ENCODE data around the gene DRG1. TPM values are rescaled to one million over a fixed set of nuclear protein-coding genes. Genes with fewer than 3 reads are reported as not detected.
A peak's percentile ranks its signal among the peaks of the same experiment; 100 is the strongest.
"Not testable (repeated sequence)": the region's sequence is repeated elsewhere in the genome, so short reads cannot be mapped to it uniquely, and the experiment has no call there.

Gene DRG1
- polyA plus RNA-seq, 3 donors, result 24.7 to 81.3 (median 68.2) TPM

- peaks cover 0 to under 1% of the 10 kb centered on the region in 2 donors for H3K4me1 ChIP-seq (ENCODE audit: control insufficient read depth in 1 of 2, insufficient read depth in 2 of 2, low read length in 2 of 2)
- H3K27ac Mint-ChIP-seq, result no peak overlapping the region
- H3K9ac ChIP-seq (ENCODE audit: insufficient read depth, low read length, poor library complexity, severe bottlenecking), result no peak overlapping the region
- intact Hi-C loops (cut with micrococcal nuclease), result no loop called here
- H3K36me3 ChIP-seq (replicated peaks in 1 of 2; ENCODE audit: control insufficient read depth in 1 of 2, insufficient read depth in 2 of 2, low read length in 2 of 2), result peaks cover 50 to 80% of the 10 kb centered on the region in 2 donors
- no peak for TF ChIP-seq CTCF (IDR thresholded peaks at IDR 0.05)
- DNase-seq, result no peak
- H3K9me3 Mint-ChIP-seq, result no peaks in the 10 kb centered on the region
- H3K27me3 Mint-ChIP-seq (ENCODE audit: low read depth in 3 of 3), result peaks cover 0 to 1% (median 0%) of the 10 kb centered on the region in 3 donors
- H3K4me3 Mint-ChIP-seq, result no peak overlapping the region
- peaks cover 6% of the 10 kb centered on the region for H3K4me1 Mint-ChIP-seq
- H3K79me2 ChIP-seq (ENCODE audit: insufficient read depth, low read length), result peaks cover 68% of the 10 kb centered on the region
- H2AFZ ChIP-seq (ENCODE audit: insufficient read depth, low read depth, low read length, poor library complexity, severe bottlenecking), result no peak overlapping the region
- no peak overlapping the region for H3K4me3 ChIP-seq (replicated peaks in 1 of 3; ENCODE audit: low read depth in 2 of 3, low read length in 3 of 3)
- WGBS (ENCODE audit: insufficient coverage), result 100% methylated on average over 1 of the region's 3 CpGs
- no peak overlapping the region for H3K27ac ChIP-seq (ENCODE audit: low read depth in 1 of 2, low read length in 2 of 2)
- no peak overlapping the region for H3K4me2 ChIP-seq (replicated peaks; ENCODE audit: extremely low read depth, low read length, poor library complexity, severe bottlenecking)
- H4K20me1 ChIP-seq (ENCODE audit: insufficient read depth, low read length), result peaks cover 40% of the 10 kb centered on the region
- H3K36me3 Mint-ChIP-seq, result peaks cover 61 to 84% of the 10 kb centered on the region in 2 donors
- no peaks in the 10 kb centered on the region for H3K27me3 ChIP-seq (ENCODE audit: control insufficient read depth in 2 of 2, insufficient read depth in 2 of 2, low read length in 2 of 2)
- no peaks in the 10 kb centered on the region for H3K9me3 ChIP-seq (replicated peaks in 1 of 2; ENCODE audit: control insufficient read depth in 1 of 2, insufficient read depth in 1 of 2, low read length in 2 of 2)
Measured at GRCh38 chr22:31481129-31481528, 81.7 kb downstream of the DRG1 start.

DNA sequence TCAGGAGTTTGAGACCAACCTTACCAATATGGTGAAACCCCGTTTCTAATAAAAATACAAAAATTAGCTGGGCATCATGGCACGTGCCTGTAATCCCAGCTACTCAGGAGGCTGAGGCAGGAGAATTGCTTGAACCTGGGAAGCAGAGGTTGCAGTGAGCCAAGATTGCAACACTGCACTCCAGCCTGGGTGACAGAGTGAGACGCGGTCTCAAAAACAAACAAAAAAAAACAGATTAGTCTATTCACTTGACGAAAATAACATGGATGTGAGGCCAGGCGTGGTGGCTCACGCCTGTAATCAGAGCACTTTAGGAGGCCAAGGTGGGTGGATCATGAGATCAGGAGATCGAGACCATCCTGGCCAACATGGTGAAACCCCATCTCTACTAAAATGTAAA lies 83.1 kb downstream of the DRG1 start:
- H3K27ac ChIP-seq (ENCODE audit: low read depth in 1 of 2, low read length in 2 of 2); H3K9ac ChIP-seq (ENCODE audit: insufficient read depth, low read length, poor library complexity, severe bottlenecking); H2AFZ ChIP-seq (ENCODE audit: insufficient read depth, low read depth, low read length, poor library complexity, severe bottlenecking); H3K9me3 ChIP-seq (replicated peaks in 1 of 2; ENCODE audit: control insufficient read depth in 1 of 2, insufficient read depth in 1 of 2, low read length in 2 of 2); intact Hi-C loops (cut with micrococcal nuclease); DNase-seq; H3K4me1 Mint-ChIP-seq; H3K4me3 ChIP-seq (replicated peaks in 1 of 3; ENCODE audit: low read depth in 2 of 3, low read length in 3 of 3); H3K4me2 ChIP-seq (replicated peaks; ENCODE audit: extremely low read depth, low read length, poor library complexity, severe bottlenecking); H3K27me3 ChIP-seq (ENCODE audit: control insufficient read depth in 2 of 2, insufficient read depth in 2 of 2, low read length in 2 of 2); H3K4me3 Mint-ChIP-seq; H3K9me3 Mint-ChIP-seq; H3K4me1 ChIP-seq (ENCODE audit: control insufficient read depth in 1 of 2, insufficient read depth in 2 of 2, low read length in 2 of 2); H3K27me3 Mint-ChIP-seq (ENCODE audit: low read depth in 3 of 3): not testable (repeated sequence)
- H4K20me1 ChIP-seq (ENCODE audit: insufficient read depth, low read length), result peaks cover 29% of the 10 kb centered on the region
- Mint-ChIP-seq H3K36me3 (peaks cover 68 to 89% of the 10 kb centered on the region in 2 donors), H3K27ac (peak overlapping the region in 3 of 7 donors; percentile 22 to 56 (median 37))
- 92% methylated on average over 6 of the region's 8 CpGs for WGBS (ENCODE audit: insufficient coverage)
- peaks cover 66% of the 10 kb centered on the region for H3K79me2 ChIP-seq (ENCODE audit: insufficient read depth, low read length)
- peaks cover 56 to 86% of the 10 kb centered on the region in 2 donors for H3K36me3 ChIP-seq (replicated peaks in 1 of 2; ENCODE audit: control insufficient read depth in 1 of 2, insufficient read depth in 2 of 2, low read length in 2 of 2)

Small RNAs within 50 kb of the gene (small RNA-seq; reads per million reads assigned to genes)
- gene RNU6-28P (ENCODE audit: insufficient read length, low read depth) (not detected), gene RNU6-338P (ENCODE audit: insufficient read length, low read depth) (not detected)

Other genes starting within 250 kb of the DRG1 start
- gene RNF185, start 239.4 kb upstream of the DRG1 start, polyA plus RNA-seq, result 10 to 100 TPM; 16.0 to 26.5 (median 26.1) TPM
- gene LIMK2, start 187.3 kb upstream of the DRG1 start, polyA plus RNA-seq, result 10 to 100 TPM in 2 of 3 donors, 1 to 10 TPM in 1; 5.5 to 14.2 (median 10.1) TPM
- 10 to 100 TPM; 21.8 to 37.3 (median 21.9) TPM for gene PIK3IP1, start 107.1 kb upstream of the DRG1 start, polyA plus RNA-seq
- 10 to 100 TPM in 1 of 3 donors, 1 to 10 TPM in 2; 1.8 to 10.7 (median 2.0) TPM for gene PATZ1, start 53.3 kb upstream of the DRG1 start, polyA plus RNA-seq
- gene EIF4ENIF1, start 90.2 kb downstream of the DRG1 start, polyA plus RNA-seq, result 10 to 100 TPM in 2 of 3 donors, 1 to 10 TPM in 1; 2.5 to 17.0 (median 11.5) TPM
- gene SFI1, start 96.9 kb downstream of the DRG1 start, polyA plus RNA-seq, result 10 to 100 TPM in 1 of 3 donors, 1 to 10 TPM in 2; 1.7 to 43.4 (median 3.6) TPM

Data from CD14-positive monocyte (primary cell).